GF-D8 (cell line): ENCODE results near the gene ENOX1.
"Not testable (repeated sequence)": the region's sequence is repeated elsewhere in the genome, so short reads cannot be mapped to it uniquely, and the experiment has no call there.

Experiments
- DNase-seq: peaks from one replicate; lab custom pipeline; 2025; lab: John Stamatoyannopoulos, UW

ENOX1 gene

DNA sequence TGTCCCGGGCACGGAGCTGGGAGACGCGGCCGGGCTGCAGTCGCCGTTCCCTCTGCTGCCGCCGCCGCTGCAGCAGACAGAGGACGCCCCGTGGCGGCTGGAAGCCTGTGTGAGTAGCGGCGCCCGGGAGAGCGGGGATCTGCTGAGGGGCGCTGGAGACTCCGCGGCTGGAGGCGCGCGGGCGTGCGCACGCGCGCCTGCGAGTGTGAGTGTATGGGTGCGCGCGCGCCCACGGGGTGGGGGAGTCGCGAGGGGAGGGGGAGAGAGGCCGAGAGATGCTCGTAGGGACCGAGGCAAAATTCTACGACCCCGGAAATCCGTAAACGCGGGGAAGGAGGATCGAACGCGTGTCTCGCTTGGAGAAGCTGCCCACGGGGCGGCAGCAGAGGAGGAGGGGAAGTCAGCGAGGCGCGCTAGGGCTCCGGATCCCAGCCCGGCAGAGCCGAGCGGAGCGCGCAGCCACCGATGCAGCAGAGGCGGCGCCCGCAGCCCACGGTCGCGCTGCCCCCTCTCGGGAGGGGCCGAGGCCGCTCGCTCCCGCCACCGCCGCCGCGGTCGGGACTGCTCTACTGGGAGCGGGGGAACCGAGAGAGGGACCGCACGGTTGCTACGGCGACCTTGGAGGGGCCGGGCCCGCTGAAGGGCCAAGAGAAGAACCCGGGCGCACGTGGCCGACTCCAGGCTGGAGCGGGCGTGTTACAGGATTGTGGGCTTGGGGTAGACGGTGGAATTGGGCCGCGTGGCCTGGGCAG lies at the start of gene ENOX1:
TSS of gene ENOX1 (minus strand) at position 207 of the 752 bp plus-strand sequence.
- no peak for DNase-seq

DNA sequence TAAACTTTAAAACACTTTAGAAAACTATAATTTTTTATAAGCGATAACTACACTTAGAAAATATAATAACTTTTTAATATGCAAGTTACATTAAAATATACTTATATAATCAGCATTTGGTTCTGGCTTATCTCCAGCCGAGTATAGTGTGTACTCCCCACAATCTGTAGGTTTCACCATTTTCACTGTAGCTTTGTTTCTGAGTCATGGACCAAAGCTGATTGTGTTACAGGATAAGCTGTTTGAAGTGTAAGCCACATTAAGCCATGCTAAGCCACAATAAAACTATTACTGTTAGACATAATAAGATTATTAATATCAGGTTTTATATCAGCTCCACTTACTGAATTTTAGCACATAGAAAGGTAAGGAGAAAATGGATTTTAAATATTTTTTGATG lies 48.9 kb upstream of the ENOX1 start:
- no peak for DNase-seq

- DNase-seq, result no peak
Observed at GRCh38 chr13:43831088-43831487, 44.3 kb upstream of the ENOX1 start.

DNA sequence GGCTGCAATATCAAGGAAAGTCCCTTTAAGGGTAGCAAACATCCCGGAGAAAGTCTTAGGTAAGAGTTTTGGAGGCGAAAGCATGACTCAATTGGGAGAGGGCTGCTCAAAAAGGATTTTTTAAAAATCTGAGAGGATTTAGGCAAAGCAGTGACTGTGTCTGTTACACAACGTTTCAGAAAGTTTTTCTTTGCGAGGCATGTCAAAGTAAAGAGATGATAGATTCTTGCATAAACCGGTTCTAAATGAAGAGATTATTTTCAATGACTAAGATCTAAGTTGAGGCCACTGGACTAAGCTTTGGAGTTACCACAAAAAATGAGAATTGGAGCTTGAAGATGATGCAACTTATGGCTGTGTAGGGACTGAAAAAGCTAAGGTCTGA lies 43.7 kb upstream of the ENOX1 start:
- no peak for DNase-seq

- DNase-seq, result not testable (repeated sequence)
Observed at GRCh38 chr13:43824656-43825055, 37.9 kb upstream of the ENOX1 start.

GRCh38 chr13:43822969-43823368 lies 36.2 kb upstream of the ENOX1 start:
- DNase-seq, result no peak

- no peak for DNase-seq
Observed at GRCh38 chr13:43816401-43816889, 29.7 kb upstream of the ENOX1 start.

GRCh38 chr13:43815204-43815603 lies 28.4 kb upstream of the ENOX1 start:
- no peak for DNase-seq

- no peak for DNase-seq
Observed at GRCh38 chr13:43808676-43809075, 21.9 kb upstream of the ENOX1 start.

DNA sequence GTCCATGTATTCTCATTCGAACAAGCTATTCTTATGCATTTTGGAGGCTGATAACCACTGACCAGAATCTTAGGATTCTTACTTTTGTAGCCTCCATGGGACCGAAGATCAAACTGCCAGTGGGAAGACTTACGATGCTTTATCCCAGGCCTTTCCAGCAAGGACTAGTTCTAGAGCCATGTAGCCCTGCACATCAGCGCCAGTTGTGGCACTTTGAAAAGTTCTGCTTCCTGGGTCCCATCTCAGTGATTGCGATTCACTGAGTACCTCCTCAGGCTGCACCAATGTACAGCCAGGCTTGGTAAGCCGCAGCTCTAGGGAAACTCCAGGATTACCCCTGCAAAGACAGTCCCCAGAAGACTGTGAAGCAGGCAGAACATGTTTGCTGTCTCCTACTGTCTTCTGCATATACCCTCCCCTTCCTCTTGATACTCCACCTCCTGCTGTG lies 18.9 kb upstream of the ENOX1 start:
- no peak for DNase-seq

DNA sequence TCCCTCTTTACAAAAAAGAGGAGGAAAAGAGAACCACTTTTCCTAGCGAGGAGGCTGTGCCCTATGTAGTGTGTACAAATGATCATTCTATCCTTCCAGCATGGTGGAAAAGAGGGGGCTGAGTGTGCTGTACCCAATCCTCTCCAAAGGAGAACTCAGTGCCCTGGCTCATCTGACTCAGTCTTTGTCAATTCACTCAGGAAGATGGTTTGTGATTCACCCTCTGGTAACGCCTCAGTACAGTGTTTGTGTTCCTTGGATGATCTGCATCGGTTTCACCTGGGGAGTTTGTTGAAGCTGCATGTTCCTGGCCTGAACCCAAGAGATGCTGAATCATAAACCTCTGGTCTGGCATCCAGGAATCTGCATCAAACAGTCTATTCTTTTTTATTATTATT lies 18.3 kb upstream of the ENOX1 start:
- DNase-seq, result no peak

DNA sequence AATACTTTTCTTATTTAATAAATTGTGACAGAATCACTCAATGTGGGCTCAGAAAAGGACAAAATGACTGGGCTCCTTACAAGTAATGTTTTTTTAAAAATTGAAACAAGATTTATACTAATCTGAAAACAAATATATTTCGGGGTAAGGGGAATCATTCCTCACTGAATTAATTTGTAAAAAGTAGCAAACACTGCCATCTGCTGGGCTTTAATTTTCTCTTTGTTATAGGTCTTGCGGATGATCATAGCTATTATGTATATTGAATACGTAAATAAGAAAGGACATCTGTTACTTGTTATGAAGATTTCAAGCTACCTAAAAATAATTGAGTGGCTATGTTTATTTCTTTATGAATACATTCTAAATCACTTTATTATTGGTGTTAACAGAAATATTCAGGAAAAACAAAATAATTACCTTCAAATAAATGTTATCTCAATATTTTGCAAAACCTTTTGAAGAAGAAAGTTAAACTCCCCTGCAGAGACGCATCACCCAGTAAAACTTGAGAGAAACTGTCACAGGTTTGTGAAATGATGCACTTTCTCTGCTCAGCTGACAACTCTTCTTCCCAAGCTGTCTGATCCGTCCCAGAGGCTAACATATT lies 17.8 kb upstream of the ENOX1 start:
- DNase-seq, result peak; percentile 24

GRCh38 chr13:43802511-43802910 lies 15.7 kb upstream of the ENOX1 start:
- no peak for DNase-seq

- no peak for DNase-seq
Observed at GRCh38 chr13:43800828-43801227, 14.1 kb upstream of the ENOX1 start.

DNA sequence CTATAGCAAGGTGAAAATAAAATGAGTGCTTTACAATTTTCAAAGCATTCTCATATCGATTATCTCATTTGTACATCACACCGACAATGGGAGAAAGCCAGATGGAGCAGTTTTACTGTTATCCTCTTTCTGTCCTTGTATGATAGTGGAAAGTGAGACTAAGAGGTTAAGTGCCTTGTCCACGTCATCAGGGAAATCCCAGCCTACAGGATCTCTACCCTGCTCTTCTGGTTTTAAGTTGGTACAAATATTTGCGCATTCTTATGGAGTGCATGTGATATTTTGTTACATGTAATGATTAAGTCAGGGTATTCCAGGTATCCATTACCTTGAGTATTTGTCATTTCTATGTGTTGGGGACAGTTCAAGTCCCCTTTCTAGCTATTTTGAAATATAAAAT lies 12.4 kb upstream of the ENOX1 start:
- DNase-seq, result no peak

GRCh38 chr13:43797869-43798268 lies 11.1 kb upstream of the ENOX1 start:
- DNase-seq, result no peak

DNA sequence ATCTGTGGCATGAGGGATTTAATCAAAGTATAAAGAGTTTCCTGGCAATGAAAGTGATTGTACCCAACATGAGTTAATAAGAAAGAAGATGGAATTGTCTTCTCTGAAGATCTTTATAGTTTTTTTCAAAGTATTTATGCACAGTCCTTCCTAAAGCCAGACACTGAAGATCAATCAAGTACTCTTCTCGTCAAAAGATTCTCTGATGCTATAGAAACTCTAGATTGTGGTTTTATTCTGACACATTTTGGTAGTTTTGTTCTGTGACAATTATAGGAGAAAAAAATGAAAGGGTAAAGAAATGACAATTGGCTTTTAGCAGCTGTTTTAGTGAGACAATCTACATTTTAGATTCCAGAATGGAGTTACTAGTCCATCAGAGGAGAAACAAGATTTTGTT lies 10.4 kb upstream of the ENOX1 start:
- DNase-seq, result no peak

DNA sequence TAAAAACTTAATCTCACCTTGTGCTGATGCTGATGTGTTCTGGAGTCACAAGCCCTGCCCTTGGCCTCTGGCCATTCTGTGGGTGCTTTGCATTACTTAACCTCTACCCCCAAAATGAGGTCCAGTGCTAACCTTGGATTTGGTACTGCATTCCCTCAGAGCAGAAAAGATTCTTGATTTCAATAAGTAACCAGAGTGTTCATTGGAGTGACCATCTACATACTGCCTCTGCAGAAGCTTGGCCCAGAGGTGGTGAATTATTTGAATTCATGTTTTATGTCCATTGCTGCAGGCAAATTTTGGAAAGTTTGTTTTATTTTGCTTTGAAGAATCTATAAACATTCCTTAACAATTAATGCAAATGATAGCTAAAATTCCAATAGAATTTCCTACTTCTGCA lies 7.6 kb upstream of the ENOX1 start:
- no peak for DNase-seq

DNA sequence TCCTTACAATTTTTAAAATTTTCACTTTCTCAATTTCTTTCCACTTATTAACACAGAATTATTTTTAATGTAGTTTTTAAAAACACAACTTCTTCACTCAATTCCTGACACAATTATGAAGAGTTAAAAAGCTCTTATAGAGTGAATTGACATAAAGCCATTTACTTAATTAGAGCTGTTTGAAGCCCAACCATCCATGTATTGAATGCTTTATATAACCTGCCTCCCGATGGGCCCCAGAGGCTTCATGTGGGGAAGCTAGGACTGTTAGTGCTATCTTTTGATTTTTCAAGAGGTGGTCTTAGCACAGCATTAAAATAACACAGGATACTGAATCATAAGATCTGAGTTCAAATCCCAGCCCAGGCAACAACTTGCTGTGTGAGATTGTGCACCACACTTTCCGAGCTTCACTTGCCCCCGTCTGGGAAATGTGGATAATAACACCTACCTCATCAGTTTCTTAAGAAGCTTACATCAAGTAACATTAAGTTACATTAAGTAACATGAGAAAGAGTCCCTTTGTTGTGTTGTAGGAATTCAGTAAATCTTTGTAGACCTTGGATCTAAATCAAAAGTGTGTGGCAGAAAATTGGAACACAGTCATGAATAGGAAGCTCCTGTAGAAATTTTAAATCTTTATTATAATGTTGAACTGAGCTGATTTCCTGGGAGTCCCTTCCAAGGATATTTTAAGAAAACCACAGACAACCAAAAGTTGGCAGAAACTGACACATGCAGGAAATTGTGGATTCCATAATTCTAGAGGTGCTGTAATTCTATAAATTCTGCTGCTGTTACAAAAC lies 5.5 kb upstream of the ENOX1 start:
- no peak for DNase-seq

- DNase-seq, result no peak
Observed at GRCh38 chr13:43787997-43788396, 1.2 kb upstream of the ENOX1 start.

GRCh38 chr13:43787518-43787891 lies 733 bp upstream of the ENOX1 start:
- no peak for DNase-seq

GRCh38 chr13:43786472-43786765 lies 353 bp downstream of the ENOX1 start:
- no peak for DNase-seq
